GM19239 (cell line): ENCODE results near the gene RFNG.
A peak's percentile ranks its signal among the peaks of the same experiment; 100 is the strongest.

ENCODE experiments used
- DNase-seq: peaks from one replicate; pipeline ENCODE4 v3.0.0; 2011; ENCODE audit warnings: low spot score; ENCODE audit not compliant: insufficient read length
- FAIRE-seq: peaks from 2 replicates; lab custom pipeline; 2011; peaks lifted over from hg19 to GRCh38; lab: Jason Lieb, UNC

The RFNG gene, protein sequence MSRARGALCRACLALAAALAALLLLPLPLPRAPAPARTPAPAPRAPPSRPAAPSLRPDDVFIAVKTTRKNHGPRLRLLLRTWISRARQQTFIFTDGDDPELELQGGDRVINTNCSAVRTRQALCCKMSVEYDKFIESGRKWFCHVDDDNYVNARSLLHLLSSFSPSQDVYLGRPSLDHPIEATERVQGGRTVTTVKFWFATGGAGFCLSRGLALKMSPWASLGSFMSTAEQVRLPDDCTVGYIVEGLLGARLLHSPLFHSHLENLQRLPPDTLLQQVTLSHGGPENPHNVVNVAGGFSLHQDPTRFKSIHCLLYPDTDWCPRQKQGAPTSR

DNA sequence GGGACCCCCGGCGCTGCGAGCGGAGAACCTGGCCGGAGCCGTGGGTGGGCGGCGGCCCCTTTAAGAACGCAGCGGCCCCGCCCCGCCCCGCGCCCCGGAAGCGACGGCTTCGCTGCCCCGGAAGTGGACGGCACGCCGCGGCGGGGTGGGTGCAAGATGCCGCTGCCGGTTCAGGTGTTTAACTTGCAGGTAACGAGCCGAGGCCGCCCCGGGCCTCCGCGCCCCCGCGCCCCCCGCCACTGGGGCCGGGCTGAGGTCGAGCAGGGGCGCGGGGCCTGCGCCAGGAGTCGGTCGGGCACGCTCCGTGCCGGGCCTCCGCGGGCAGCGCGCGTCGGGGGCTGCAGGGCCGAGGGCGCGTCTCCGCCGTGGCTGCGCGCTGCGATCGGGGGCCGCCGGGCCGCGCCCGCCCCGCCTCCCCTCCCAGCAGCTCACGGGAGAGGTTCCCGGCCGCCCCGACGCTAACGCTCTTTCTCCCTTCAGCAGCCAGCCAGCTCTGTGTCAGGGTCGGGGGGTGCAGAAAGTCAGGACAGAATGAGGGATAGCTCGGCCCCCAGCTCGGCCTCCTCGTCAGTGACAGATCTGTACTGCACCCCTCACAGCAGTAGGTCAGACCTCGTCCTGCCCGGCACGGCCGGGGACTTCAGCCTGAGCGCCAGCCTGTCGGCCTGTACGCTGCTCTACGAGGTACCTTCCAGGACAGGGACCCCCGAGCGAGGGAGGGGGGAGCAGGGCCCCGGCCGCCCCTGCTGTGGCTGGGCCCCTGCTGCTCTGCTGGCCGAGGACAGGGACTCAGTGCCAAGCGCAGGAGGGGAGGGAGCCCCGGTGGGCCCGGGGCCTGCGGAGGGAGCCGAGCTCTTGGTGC, at the start of gene RFNG, which contains the start of gene GPS1:
TSS of gene RFNG (minus strand) at position 36 of the 862 bp plus-strand sequence. CDS start 45 bp downstream, outside the sequence.
TSS of gene GPS1 (plus strand) at position 123 of the 862 bp plus-strand sequence. CDS start at position 157, 34 bp downstream.
- DNase-seq: peak; percentile 100
- FAIRE-seq: peak; percentile 61

DNA sequence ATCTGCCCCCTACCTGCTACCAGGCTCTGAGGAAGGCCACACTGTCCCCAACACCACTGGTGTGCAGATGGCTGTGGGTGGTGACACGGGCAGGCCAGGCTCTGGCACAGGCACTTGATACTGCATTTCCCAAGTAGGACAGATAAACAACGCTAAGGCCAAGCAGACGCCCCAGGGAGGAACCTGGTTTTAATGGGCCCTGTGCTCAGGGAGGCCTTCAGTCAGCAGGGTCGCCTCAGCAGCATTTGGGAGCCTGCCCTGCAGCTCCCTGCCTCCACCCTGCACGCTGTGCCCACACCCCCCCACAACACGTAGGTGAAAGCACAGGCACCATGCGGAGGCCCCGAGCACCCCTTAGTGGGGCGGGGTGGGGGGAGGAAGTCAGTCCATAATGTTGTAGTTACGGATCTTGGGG, 49.7 kb upstream of the RFNG start:
- DNase-seq: no peak
- FAIRE-seq: no peak

DNA sequence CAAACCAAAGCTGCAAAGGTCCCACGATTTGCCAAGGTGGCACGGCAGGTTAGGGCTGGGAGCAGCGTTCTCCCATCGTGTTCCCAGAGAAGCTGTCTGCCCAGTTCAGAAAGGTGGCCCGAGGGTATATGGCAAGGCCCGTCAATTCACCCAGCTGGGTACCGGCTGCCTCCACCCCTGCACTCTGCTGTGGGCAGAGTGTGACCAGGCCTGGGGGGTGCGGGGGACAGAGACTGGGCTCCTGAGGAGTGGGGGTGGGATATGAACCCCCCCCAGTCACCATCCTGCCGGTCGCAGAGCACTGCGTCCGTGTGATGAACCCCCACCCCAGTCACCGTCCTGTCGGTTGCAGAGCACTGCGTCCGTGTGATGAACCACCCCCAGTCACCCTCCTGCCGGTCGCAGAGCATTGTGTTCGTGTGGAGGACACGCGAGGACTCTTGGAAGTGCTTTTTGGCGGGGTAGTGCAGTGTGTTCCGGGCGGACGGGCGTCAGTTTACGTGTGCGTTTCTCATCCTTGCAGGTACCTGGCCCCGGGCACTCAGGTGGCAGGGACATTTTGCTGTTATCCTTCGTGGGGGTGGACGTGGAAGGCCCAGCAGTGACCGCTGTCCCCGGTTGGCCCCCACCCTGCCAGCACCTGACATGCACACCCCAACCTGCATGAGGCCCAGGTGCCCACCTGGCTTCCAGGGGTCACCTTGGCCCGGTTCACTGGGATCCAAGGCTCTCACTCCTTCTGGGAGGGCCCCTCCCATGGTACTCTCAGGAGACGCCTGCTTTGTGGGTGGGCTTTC, 49.1 kb upstream of the RFNG start:
- no peak for DNase-seq
- no peak for FAIRE-seq

DNA sequence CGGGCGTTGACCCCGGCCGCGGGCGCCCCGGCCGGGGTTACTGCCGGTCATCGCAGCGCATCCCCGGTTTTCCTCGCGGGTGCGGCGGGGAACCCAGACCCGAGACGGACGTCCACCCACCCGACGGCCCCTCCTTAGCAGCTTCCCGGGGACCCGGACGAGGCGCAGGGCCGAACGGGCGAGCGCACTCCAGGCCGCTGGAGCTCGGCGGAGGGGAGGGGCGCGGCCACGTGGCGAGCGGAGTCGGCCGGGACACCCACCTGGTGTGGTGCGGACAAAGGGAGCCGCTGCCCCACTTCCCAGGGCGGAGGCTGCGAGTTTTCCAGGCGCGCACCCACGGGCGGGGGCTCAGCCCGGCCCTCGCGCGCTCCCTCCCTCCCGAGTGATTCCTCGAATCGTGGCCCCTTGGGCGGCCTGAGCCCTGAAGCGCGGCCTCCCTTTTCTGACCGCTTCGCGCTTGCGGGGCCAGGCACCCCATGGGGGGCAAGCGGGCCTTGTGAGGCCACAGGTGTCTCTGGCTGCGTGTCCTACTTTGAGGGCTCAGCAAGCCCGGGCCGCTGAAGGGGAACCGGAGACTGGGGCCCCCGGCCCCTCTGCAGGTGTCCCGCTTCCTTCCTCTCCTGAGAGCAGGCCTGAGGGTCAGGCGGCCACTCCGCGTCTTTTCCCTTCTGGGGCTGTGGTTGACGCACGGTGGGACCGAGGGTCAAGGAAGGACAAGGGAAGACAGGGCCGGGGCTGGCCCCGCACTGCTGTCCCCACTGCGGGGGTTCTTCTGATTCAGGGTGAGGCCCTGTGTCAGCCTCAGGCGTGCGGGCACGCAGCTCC, 47.5 kb upstream of the RFNG start:
- FAIRE-seq (no peak), DNase-seq (no peak)

DNA sequence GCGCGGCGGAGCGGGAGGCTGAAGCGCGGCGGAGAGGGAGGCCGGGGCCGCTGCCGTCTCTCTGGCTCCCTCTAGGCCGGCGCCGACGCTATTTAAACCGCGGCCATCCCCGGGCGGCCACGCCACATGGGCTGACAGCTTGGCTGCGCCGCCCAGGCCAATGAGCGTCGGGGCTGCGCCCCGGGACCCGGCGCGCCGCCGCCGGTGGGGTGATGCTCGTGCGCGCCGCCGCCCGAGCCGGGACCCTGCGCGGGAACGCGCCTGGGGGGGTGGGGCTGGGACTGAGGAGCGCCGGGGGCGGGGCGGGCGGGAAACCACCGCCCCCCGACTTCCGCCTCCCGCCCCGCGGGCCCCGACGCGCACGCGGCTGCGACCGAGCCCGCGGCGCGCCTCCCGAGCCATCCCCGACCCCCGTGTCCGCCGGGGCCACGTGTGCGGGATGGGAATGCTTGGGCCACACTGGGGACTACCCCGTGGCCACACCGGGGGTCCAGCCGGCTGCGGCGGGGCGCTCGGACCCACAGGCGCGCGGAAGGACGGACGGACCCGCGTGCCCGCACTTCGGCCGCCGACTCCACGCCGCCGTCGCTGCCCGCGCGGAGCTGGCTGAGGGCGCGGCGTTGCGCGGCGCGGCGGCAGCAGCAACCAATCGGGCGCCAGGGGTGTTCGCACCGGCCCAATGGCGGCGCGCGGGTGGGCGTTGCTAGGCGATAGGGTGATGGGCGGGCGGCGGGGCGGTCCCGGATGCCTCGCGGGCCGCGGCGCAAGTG, 46.7 kb upstream of the RFNG start, which contains the start of gene FASN:
TSS of gene FASN (minus strand) at position 68 of the 770 bp plus-strand sequence. CDS start 1,791 bp downstream, outside the sequence.
- DNase-seq (peak; percentile 100), FAIRE-seq (peak; percentile 85)

DNA sequence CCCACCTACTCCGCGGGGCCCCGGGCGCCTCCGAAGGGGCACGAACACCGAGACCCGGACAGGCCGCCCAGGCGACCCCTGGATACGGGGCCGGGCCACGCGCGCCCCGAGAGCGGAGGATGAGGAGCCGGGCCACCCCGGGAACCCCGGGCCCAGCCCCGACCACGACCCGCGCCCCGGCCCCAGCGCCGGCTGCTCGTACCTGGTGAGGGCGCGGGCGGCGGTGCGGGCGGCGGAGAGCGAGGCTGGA, 46.2 kb upstream of the RFNG start:
- DNase-seq: no peak
- FAIRE-seq: no peak

DNA sequence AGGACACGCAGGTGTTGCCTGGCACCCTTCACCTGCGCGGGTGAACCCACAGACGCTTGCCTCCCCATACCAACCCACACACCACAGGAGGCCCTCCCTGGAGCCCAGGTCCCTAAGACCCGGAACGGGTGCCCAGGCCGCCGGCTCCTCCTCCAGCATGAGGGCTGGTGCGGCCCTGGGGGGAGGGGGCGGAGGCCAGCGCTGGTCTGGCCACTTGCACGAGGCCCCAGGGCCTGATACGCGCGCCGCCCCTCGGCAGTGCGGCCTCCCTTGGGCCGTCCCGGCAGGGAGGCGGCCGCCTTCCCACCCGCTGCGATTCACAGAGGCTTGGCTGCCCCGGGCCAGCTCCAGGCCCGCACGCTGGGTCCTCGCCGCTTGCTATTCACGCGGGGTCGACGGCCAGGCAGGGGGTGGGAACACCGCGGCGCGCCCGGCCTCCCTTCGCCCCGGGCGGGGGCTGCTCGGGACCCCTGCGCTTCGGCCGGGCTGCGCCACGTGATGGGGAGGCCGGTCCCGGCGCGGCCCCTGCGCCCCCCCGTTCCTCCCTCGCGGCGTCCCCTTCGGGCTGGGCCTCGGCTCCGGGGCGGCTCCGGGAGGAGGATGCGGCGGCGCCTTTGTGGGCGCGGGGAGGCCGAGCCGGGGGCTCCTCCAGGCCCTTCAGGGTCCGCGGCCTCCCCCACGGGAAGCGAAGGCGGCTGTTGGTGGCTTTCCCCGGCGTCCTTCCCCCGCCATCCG, 45.7 kb upstream of the RFNG start:
- FAIRE-seq: peak; percentile 74
- peak; percentile 70 for DNase-seq

DNA sequence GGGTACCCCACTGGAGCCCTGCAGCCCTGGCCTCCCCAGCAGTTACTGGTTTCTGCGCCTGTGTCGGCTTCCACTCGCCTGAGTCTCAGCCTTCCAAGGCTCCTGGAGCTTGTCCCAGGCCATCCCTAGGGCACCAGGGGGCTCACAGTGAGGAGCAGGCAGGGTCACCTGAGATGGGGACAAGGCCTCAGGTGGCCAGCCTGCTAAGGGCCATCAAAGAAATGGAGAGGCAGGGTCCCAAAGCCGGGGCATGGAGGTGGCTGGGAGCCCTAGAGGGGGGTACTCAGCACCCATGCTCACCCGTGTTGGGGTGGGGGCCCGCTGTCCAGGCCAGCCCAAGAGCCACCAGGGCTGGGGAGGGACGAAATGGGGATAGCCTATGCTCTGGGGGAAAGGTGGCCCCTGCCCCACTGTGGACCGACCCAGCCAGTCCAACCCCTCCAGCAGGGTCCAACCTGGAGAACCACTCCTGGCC, 45.1 kb upstream of the RFNG start:
- no peak for FAIRE-seq
- DNase-seq: no peak

DNA sequence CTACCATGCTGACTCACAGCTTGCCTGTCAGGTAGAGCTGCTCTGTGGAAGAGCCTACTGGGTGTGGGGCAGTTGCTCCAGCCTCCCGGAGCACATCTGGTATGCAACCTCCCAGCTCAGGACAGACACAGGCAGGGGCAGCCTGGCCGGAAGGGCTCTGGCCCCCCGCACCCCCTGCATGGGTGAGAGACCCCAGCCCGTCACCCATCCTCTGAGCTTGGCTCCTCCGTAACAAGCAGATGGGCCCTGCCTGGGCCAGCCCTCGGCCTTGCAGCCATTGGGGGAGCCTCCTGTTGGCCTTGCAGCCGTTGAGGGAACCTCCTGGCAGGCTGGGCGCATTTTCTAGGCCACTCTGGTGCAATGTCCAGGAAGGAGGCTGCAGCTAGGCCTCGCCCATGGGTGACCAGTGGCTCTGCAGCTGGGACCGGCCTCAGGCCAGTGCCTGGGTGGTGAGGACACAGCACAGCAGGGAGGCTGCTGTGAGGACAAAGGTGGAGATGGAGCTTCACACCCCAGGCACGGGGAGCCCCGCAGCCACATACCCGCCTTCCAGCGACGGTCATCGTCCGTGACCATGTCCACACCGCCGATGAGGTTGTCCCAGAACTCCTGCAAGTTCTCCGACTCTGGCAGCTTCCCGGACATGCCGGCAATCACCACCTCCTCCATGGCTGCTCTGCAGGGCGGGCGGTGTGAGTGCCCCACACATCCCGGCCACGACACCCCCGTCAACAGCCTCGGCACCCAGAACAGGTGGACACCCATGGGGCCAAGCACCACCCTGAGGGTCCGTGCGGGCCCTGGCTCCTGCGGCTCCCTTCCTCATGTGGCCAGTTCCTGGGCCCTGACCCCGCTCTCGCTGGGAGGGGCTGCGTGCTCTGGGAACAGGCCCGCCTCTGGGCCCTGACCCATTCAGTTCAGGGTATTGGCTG, 44.4 kb upstream of the RFNG start:
- DNase-seq (no peak), FAIRE-seq (no peak)

DNA sequence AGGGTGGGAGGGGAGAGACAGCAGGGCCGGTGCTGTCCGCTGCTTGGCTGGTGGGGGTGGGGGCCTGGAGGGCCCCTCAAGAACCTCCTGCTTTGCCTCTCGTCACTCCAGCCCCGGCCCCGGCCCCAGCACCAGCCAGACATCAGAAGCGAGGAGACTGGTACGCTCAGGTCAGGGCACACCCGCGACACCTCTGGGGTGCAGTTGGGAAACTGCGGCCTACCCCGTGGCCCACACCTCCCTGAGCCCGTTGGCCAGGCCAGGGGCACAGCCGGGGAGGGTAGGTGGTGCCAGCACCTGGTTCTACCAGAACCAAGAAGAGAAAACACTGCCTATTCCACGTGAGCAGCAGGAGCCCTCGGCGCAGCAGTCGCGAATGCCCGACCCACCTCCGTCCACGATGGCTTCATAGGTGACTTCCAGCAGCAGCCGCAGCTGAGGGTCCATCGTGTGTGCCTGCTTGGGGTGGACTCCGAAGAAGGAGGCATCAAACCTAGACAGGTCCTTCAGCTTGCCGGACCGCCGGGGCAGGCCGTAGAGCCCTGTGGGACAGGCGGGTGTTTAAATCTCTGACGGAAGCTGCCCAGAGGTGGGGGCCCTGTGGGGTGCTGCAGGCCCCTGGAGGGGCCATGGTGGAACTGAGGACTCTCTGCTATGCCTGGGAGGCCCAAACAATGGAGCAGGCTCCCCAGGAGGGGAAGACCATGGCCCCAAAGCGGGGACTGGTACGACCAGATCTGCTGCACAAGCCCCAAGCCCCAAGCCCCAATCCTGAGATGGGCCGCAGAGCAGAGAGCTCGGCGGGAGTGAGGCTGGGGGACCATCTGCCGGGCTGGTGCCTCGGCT, 43.5 kb upstream of the RFNG start:
- DNase-seq (no peak), FAIRE-seq (no peak)

DNA sequence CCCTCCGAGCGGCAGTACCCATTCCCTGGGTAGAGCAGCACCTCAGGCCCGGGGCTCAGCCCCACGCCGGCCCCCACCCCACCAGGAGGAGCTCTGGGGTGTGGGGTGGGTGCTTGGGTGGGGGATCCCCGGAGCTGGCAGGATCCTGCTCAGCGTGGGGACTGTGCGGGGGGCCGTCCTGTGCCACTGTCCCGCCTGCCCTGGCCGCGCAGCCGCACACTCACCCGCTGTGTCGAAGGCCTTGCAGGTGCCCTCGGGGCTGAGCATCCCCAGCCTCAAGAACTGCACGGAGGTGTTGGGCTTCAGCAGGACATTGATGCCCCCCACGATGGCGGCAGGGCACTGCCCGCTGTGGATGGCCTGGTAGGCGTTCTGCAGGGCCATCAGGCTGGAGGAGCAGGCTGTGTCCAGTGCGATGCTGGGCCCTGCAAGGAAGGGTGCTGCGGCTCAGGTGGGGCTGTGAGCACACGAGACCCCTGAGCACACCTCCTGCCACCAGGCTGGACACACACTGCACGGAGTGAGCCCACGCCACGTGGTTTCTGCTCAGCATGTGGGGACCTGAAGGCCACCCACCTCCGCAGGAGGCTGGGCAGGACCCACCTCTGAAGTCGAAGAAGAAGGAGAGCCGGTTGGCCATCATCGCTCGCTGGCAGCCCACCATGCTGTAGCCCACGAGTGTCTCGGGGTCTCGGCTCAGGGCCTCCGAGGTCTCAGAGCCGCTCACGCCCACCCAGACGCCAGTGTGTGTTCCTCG, 41.6 kb upstream of the RFNG start:
- FAIRE-seq (no peak), DNase-seq (no peak)

DNA sequence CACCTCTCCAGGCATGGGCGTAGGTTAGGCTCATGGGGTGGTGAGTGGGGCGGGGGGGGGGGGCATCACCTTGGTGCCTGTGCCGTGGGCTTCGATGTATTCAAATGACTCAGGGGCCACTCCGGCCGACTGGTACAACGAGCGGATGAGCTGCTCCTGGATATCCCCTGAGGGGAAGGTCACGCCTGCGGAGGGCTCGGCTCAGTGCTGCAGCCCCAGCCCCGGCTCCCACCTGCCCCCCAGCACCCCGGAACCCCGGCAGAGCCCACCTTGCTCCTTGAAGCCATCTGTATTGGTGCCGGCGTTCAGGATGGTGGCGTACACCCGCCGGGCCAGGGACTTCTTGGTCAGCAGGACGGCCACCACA, 41.0 kb upstream of the RFNG start:
- no peak for FAIRE-seq
- DNase-seq: no peak

DNA sequence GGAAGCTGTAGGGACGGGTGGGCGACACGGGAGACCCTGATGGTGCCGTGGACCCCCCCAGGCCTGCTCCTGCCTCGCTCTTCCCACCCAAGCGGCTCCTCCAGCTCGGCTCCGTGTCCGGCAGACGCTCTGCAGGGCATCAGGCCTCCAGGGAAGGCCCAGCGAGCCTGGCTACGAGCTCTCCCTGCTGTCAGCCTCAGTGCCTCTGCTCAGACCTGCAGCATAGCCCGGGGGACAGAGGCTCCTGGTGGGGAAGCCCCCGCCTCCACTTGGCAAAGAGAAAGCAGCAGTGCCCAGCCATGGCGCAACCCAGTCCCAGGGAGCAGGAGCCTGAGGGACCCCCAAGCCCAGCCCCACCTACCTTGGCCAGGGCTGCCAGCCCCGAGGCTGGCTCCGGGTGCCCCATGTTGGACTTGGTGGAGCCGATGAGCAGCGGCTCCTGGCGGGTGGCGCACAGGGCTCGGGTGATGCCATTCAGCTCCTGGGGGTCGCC, 40.5 kb upstream of the RFNG start:
- no peak for DNase-seq

DNA sequence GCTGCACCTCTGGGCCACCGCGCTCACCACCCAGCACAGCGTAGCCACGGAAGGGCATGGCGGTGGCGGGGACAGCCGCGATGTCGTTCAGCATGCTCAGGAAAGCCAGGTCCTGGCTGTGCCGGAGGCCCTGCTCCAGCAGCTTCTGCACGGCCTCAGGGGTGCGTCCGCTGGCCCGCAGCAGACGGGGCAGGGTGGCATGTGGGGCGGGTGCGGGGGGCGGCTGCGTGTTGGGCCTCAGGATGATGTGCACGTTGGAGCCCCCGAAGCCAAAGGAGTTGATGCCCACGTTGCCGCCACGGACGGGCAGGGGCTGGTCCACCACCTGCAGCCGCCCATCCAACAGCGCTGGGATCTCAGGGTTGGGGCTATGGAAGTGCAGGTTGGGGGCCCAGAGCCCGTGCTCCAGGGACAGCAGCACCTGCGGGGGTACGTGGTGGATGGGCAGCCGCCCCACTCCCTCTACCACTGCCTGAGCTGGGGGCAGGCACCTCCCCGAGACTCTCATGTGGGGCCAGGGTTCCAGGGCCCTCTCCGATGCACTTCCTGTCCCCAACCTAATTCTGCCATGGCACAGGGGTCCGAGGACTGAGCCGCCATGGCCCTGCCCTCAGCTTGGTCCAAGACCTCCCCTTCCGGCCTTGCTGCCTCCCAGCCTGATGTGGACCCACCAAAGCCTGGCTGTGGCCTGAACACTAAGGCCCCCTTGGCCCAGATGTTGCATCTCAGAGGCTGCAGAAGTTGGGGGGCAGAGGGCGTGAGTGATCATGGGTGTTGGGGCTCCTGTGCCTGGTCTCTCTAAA, 39.9 kb upstream of the RFNG start:
- no peak for DNase-seq
- FAIRE-seq: no peak

More for the DNA sequence above, 40.5 kb upstream of the RFNG start:
- FAIRE-seq: no peak
